Transverse colon (tissue), 4 donors: ENCODE measurements around the gene RAB11FIP3. TPM values are rescaled to one million over a fixed set of nuclear protein-coding genes. Genes with fewer than 3 reads are reported as not detected.
A peak's percentile ranks its signal among the peaks of the same experiment; 100 is the strongest.

ENCODE experiments used
- DNase-seq: peaks from one replicate; pipeline ENCODE4 v3.0.0-alpha.2; 2019
- H3K27ac ChIP-seq, 4 donors: fragments of 200-600 bp; sonication (generic); 2 replicates each; pipeline ENCODE4 v1.5.1; 2016 to 2018; ENCODE audit warnings: inconsistent platforms in 4 of 4
- H3K27me3 ChIP-seq: fragments of 200-600 bp; sonication (generic); 2 replicates; pipeline ENCODE4 v1.5.1; 2017; ENCODE audit warnings: inconsistent platforms
- H3K36me3 ChIP-seq, 4 donors: fragments of 200-600 bp; sonication (generic); 2 replicates each; pipeline ENCODE4 v1.5.1; 2017 to 2019; ENCODE audit warnings: inconsistent platforms in 4 of 4
- H3K4me1 ChIP-seq, 4 donors: fragments of 200-600 bp; sonication (generic); 2 replicates each; pipeline ENCODE4 v1.5.1; 2017 to 2020; ENCODE audit warnings: inconsistent platforms in 4 of 4
- H3K4me3 ChIP-seq, 4 donors: fragments of 200-600 bp; sonication (generic); 1 replicate in 1 of 4; 2 replicates in 3 of 4; pipeline versions ENCODE4 v1.5.1 to v1.6.1; 2017 to 2019; ENCODE audit warnings: inconsistent platforms in 4 of 4
- H3K9me3 ChIP-seq, 2 donors: fragments of 200-600 bp; sonication (generic); 2 replicates each; pipeline ENCODE4 v1.5.1; 2017 to 2019; ENCODE audit warnings: inconsistent platforms in 2 of 2
- CTCF ChIP-seq, 5 experiments: fragments of 200-600 bp in 3 of 5; fragments of 450-650 bp in 2 of 5; sonication (generic) in 3 of 5; IDR thresholded peaks; 1 replicate in 2 of 5; 2 replicates in 3 of 5; pipeline ENCODE4 v1.5.1; 2016 to 2017; ENCODE audit warnings: antibody characterized with exemption in 5 of 5, inconsistent platforms in 3 of 5, mild to moderate bottlenecking in 2 of 5, moderate library complexity in 1 of 5
- EP300 ChIP-seq: sonication (generic); formaldehyde crosslinking; IDR thresholded peaks from one replicate; pipeline ENCODE4 v1.6.1; 2017; ENCODE audit warnings: antibody characterized with exemption, low read depth
- POLR2A ChIP-seq: fragments of 450-650 bp; IDR thresholded peaks from one replicate; pipeline ENCODE4 v1.6.1; 2016; ENCODE audit warnings: antibody characterized with exemption, mild to moderate bottlenecking, moderate library complexity
- POLR2AphosphoS5 ChIP-seq, 3 donors: sonication (generic); formaldehyde crosslinking; IDR thresholded peaks; one replicate each; pipeline ENCODE4 v1.6.1; 2016; ENCODE audit warnings: antibody characterized with exemption in 3 of 3
- WGBS, 2 donors: methylation state at CpG; one replicate each; pipeline ENCODE4 v1.1.5; 2018; ENCODE audit warnings: low coverage in 1 of 2; 5-methylcytosine and 5-hydroxymethylcytosine counted together
- in situ Hi-C, 4 donors: fragments of 200-750 bp; cut with MboI; loops; one replicate each; pipeline versions ENCODE4 v1.15.0 to v1.15.1; 2017; ENCODE audit warnings: low sequenced_read_pairs in 3 of 4, low pct_ligation_motif_present in 1 of 4, low pct_unique_long_range_greater_than_20kb in 1 of 4
- intact Hi-C: fragments of 100-400 bp; cut with DNase I; formaldehyde crosslinking; loops from one replicate; pipeline ENCODE4 v1.15.1; 2023; ENCODE audit warnings: low total_unique reads
- total RNA-seq, 4 donors: library from RNA; depleted of rRNA; stranded (reverse); fragments of >200 nt; gene quantifications; one replicate each; pipeline ENCODE4 v1.1.0, GENCODE V29; 2016

RAB11FIP3 gene
- total RNA-seq, 4 donors from 2014 or later: 21.6 to 56.5 (median 42.2) TPM

GRCh38 chr16:379961-380761, 45.3 kb upstream of the RAB11FIP3 start:
- Histone ChIP-seq H3K4me1 (peaks cover 22 to 36% (median 33%) of the 10 kb centered on the region in 4 donors), H3K27ac (peak overlapping the region; percentile 41 to 91 (median 88)), H3K36me3 (peaks cover 0 to 5% (median under 1%) of the 10 kb centered on the region in 4 donors), H3K27me3 (no peaks in the 10 kb centered on the region), H3K9me3 (no peaks in the 10 kb centered on the region), H3K4me3 (peak overlapping the region in 3 of 4 donors; percentile 76 to 99 (median 96))
- no peak for DNase-seq
- WGBS, 2 donors: 82% methylated on average over 25 of the region's 27 CpGs; no CpG with 5 or more reads in 1 of the 2 donors
- intact Hi-C loops (no loop called here), in situ Hi-C loops (no loop called here)
- no peak for TF ChIP-seq POLR2AphosphoS5 (IDR thresholded peaks at IDR 0.05)
- TF ChIP-seq EP300: no peak

- intact Hi-C loops: no loop called here
Measured at GRCh38 chr16:380762-381011, 44.8 kb upstream of the RAB11FIP3 start.

GRCh38 chr16:381012-381788, 44.2 kb upstream of the RAB11FIP3 start:
- DNase-seq: no peak
- 2% methylated on average over 34 of the region's 73 CpGs; no CpG with 5 or more reads in 1 of the 2 donors for WGBS, 2 donors
- intact Hi-C loops: no loop called here
- H3K4me3 ChIP-seq: peak overlapping the region; percentile 76 to 99 (median 86)
- peaks cover 0 to under 1% (median 0%) of the 10 kb centered on the region in 4 donors for H3K36me3 ChIP-seq
- peak overlapping the region; percentile 80 to 91 (median 88) for H3K27ac ChIP-seq
- in situ Hi-C loops: no loop called here
- H3K4me1 ChIP-seq: peaks cover 22 to 38% (median 33%) of the 10 kb centered on the region in 4 donors
- no peaks in the 10 kb centered on the region for H3K9me3 ChIP-seq
- TF ChIP-seq POLR2AphosphoS5 (IDR thresholded peaks at IDR 0.05) (no peak), CTCF (IDR thresholded peaks at IDR 0.05) (no peak), POLR2A (peak; percentile 48)
- no peaks in the 10 kb centered on the region for H3K27me3 ChIP-seq

More at GRCh38 chr16:380762-381011, 44.8 kb upstream of the RAB11FIP3 start:
- Histone ChIP-seq H3K4me1 (peaks cover 22 to 36% (median 33%) of the 10 kb centered on the region in 4 donors), H3K27ac (peak overlapping the region; percentile 80 to 91 (median 88)), H3K27me3 (no peaks in the 10 kb centered on the region), H3K36me3 (peaks cover 0 to 5% (median 0%) of the 10 kb centered on the region in 4 donors), H3K4me3 (peak overlapping the region; percentile 76 to 99 (median 86)), H3K9me3 (no peaks in the 10 kb centered on the region)
- no peak for TF ChIP-seq POLR2AphosphoS5 (IDR thresholded peaks at IDR 0.05)
- TF ChIP-seq POLR2A: no peak
- TF ChIP-seq EP300: no peak
- TF ChIP-seq CTCF (IDR thresholded peaks at IDR 0.05): no peak
- WGBS, 2 donors: 4% methylated on average over 12 of the region's 12 CpGs; no CpG with 5 or more reads in 1 of the 2 donors
- DNase-seq: no peak
- in situ Hi-C loops: no loop called here

- Histone ChIP-seq H3K36me3 (no peaks in the 10 kb centered on the region), H3K27me3 (no peaks in the 10 kb centered on the region), H3K27ac (peak within 1 kb of the TSS; percentile 85 to 95 (median 92)), H3K4me3 (peak within 1 kb of the TSS; percentile 76 to 99 (median 86)), H3K9me3 (no peaks in the 10 kb centered on the region), H3K4me1 (peaks cover 22 to 40% (median 33%) of the 10 kb centered on the region in 4 donors)
- intact Hi-C loops (no loop called here), in situ Hi-C loops (no loop called here)
- no peak for TF ChIP-seq CTCF (IDR thresholded peaks at IDR 0.05)
- no peak for TF ChIP-seq EP300
- TF ChIP-seq POLR2AphosphoS5 (IDR thresholded peaks at IDR 0.05): peak; percentile 55 to 68 (median 64)
- TF ChIP-seq POLR2A: peak; percentile 38
- WGBS, 2 donors: 0% methylated on average over 21 of the region's 123 CpGs; no CpG with 5 or more reads in 1 of the 2 donors
- DNase-seq: peak; percentile 76
Measured at GRCh38 chr16:381789-382717, 43.4 kb upstream of the RAB11FIP3 start, which contains the start of gene PGAP6. Gene PGAP6 (minus strand): TSS chr16:381978. CDS start chr16:381821, 157 bp downstream.
